Testis (tissue), 2 donors: ENCODE measurements around the gene EXOSC9.

Source experiments
- CTCF ChIP-seq, 3 experiments: fragments of 450-650 bp in 2 of 3; fragments of 200-600 bp in 1 of 3; sonication (generic) in 1 of 3; IDR thresholded peaks; one replicate each; pipeline ENCODE4 v1.5.1; 2016 to 2019; ENCODE audit warnings: antibody characterized with exemption in 3 of 3, mild to moderate bottlenecking in 2 of 3, moderate library complexity in 1 of 3
- POLR2A ChIP-seq: fragments of 450-650 bp; IDR thresholded peaks from one replicate; pipeline ENCODE4 v1.6.1; 2017; ENCODE audit warnings: antibody characterized with exemption, mild to moderate bottlenecking, moderate library complexity

- TF ChIP-seq CTCF (IDR thresholded peaks at IDR 0.05) (no peak), POLR2A (no peak)
These were observed 15.9 kb downstream of the EXOSC9 start for GRCh38 chr4:121817006-121817405.
